NT2/D1 (cell line): ENCODE measurements around the gene OSMR.

ENCODE experiments used
- SUZ12 ChIP-seq: IDR thresholded peaks from 2 replicates; pipeline ENCODE4 v1.6.1; 2011; ENCODE audit not compliant: insufficient read length, insufficient read depth; ENCODE audit errors: extremely low read depth
- YY1 ChIP-seq: IDR thresholded peaks from 2 replicates; pipeline ENCODE4 v1.6.1; 2011; ENCODE audit not compliant: insufficient read length, insufficient read depth

DNA sequence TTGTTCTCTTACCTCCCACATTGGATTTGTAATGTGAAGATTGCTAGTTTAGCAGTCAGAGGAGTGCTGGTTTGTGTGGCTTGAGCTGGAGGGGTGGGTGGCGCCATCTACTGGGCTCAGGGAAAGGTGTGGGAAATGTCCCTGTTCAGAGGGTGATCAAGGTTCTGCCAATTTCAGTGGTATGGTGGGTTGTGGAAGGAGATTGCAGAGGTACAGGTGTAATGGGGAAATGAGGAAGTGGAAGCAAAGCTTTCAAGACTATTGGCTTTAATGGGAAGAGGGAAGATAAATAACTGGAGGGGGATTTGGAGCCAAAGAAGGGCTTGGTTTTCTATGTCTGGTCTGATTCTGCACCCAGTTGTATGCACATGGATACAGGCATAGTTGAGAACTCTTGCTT, 76.4 kb downstream of the OSMR start:
- TF ChIP-seq SUZ12 (no peak), YY1 (no peak)
